Fibroblast of mammary gland (primary cell): ENCODE measurements around the gene HCLS1.

Experiments used
- DNase-seq: peaks from one replicate; pipeline ENCODE4 v3.0.0-alpha.2; 2010; ENCODE audit warnings: low read depth
- H3K4me3 ChIP-seq: 2 replicates; pipeline ENCODE4 v1.5.1; 2011; ENCODE audit warnings: low read depth, mild to moderate bottlenecking, low read length, moderate library complexity; ENCODE audit not compliant: control insufficient read depth
- TF ChIP-seq, protein P1 (sequence below): conservative IDR thresholded peaks from 2 replicates; pipeline ENCODE4 v1.5.1; 2011; ENCODE audit warnings: low read depth, low read length, inconsistent platforms; ENCODE audit not compliant: control insufficient read depth, insufficient read depth

HCLS1 gene

DNA sequence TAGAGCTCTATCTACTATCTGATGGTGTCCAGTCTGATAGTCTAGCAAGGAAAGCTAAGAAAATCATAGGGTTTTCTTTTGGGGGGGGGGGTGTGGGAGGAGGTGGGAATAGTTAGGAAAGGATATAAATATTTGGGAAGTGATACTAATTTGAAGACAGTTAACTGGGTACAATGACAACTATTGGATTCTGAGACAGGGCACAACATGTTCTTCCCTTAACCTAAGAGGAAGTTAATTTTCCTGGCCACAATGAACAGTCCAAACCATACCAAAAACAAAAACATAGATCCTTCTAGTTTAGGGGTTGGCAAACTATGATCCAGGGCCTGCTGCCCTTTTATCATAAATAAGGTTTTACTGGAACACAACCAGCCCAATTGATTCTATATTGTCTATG, 10.0 kb upstream of the HCLS1 start:
- TF ChIP-seq, protein P1, sequence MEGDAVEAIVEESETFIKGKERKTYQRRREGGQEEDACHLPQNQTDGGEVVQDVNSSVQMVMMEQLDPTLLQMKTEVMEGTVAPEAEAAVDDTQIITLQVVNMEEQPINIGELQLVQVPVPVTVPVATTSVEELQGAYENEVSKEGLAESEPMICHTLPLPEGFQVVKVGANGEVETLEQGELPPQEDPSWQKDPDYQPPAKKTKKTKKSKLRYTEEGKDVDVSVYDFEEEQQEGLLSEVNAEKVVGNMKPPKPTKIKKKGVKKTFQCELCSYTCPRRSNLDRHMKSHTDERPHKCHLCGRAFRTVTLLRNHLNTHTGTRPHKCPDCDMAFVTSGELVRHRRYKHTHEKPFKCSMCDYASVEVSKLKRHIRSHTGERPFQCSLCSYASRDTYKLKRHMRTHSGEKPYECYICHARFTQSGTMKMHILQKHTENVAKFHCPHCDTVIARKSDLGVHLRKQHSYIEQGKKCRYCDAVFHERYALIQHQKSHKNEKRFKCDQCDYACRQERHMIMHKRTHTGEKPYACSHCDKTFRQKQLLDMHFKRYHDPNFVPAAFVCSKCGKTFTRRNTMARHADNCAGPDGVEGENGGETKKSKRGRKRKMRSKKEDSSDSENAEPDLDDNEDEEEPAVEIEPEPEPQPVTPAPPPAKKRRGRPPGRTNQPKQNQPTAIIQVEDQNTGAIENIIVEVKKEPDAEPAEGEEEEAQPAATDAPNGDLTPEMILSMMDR: no peak
- no peak overlapping the region for H3K4me3 ChIP-seq
- DNase-seq: no peak

DNA sequence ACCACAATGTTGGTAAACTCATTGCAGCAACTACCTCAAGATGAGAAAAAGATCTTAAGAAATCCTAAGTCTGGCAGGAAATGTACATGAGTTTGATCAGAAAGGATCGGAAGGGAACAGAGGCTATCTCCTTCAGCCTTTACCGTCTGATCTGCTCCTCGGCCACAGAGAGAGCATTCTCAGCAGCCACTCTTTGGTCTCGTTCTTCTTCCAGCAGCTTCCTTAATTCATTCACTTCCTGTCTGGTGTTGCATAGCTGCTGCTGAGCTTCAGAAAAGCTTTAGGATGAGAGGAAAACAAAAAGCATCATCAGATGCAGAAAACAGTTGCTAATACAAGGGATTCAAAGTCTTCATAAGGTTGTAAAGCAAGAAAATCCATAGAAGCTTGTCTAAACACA, 6.6 kb upstream of the HCLS1 start:
- no peak overlapping the region for H3K4me3 ChIP-seq
- TF ChIP-seq, protein P1: no peak

DNA sequence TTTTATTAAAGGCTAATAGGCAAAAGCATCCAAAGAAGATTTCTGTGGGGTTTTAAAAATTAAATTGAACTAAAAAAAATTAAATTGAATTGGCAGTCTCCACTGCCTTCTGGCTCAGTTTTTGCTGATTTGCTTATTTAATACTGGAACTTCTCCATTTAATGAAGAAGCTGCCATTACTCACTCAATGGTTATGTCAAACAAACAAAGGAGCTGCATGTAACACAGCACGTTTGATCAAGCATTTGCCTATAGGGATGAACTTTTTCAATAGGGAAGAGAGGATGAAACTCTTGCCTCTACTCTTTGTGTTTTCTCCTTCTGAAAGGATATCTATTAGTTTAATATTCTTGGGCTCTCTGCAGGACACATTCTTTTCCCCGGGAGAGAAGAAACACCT, 4.8 kb upstream of the HCLS1 start:
- no peak overlapping the region for H3K4me3 ChIP-seq
- TF ChIP-seq, protein P1: no peak
- no peak for DNase-seq

More for the DNA sequence above, 6.6 kb upstream of the HCLS1 start:
- no peak for DNase-seq

DNA sequence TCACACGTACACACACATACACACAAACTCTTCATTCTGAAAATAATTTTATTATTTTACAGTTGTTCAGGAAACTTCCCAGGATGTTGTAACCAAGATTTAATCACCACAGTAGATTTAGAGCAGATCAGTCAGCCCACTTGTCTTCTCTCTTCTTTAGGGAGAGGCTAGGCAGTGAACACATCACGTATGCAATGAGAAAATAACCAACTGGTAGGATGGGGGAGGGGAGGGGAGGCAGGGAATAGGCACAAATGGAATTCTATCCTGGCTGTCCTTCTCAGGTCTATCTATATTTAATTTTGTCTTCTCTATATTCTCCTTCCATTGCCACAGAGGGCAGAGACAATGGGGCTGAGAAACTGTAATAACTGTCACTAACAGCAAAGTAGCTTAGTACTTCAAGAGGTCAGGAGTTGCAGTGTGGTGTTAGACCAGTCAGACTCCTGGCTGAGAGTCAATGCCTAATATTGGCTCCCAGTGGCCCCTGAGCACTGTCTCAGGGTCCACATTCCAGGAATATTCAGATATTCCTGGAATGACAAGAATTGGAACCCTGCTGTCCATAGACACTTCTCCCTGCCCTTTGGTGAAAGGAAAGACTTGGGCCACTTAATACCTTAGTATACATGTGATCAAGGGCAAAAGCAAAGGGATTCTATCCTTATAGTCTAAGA, 2.6 kb upstream of the HCLS1 start:
- TF ChIP-seq, protein P1: no peak
- no peak overlapping the region for H3K4me3 ChIP-seq
- no peak for DNase-seq

GRCh38 chr3:121662742-121663141, 2.0 kb upstream of the HCLS1 start:
- DNase-seq: no peak
- no peak overlapping the region for H3K4me3 ChIP-seq
- TF ChIP-seq, protein P1: no peak

DNA sequence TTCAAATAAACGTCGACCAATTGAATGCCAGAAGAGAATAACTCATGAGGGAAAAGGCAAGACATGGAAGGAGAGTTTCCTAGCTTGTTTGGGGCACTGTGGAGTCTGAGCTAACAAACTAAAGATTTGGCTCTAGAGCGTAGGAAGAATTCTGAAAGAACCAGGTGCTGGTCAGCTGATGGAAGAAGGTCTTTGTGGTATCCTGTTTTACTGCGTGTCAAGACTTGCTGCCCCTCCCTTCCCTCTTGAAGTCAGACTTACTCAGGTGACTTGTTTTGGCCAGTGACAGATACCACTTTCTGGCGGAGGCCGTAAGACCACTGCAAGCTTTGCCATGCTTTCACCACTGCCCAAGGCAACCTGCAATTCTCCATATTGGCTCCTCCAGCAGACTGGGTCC, 673 bp upstream of the HCLS1 start:
- TF ChIP-seq, protein P1: no peak
- H3K4me3 ChIP-seq: no peak overlapping the region
- DNase-seq: no peak

DNA sequence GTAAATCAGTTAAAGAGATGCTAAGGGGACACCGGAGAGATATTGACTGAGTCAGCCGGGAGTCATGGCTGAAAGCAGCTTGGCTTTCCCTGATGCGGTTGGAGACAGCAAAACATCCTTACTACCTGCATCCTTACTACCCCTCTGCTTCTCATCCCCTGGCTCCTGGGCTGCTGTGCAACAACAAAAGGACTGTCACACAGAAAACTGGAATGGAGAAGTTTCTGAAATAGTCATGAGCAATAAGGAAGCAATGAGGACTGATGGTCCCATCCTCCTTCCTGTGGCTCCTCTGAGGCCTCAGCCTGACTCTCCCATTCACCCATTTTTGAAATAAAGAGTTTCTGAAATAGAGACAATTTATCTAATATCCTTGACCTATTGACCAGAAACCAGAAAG, 1.1 kb downstream of the HCLS1 start:
- no peak for DNase-seq
- no peak overlapping the region for H3K4me3 ChIP-seq
- TF ChIP-seq, protein P1: no peak
